Measurements from ENCODE around the gene BDH2. TPM values are rescaled to one million over a fixed set of nuclear protein-coding genes. Genes with fewer than 3 reads are reported as not detected.

BDH2 gene
- total RNA-seq = 40.2 and 41.5 TPM in 2 replicates

GRCh38 chr4:103099691-103100392 is at the start of gene BDH2:
Gene BDH2 (minus strand): TSS chr4:103099834. CDS start chr4:103096254, 3,580 bp downstream.

GRCh38 chr4:103076747-103077347 is 22.8 kb downstream of the BDH2 start, which contains the start of gene SLC9B2:
Gene SLC9B2 (minus strand): TSS chr4:103076761. CDS start chr4:103067550, 9,211 bp downstream.

Other genes with a start within 250 kb of the BDH2 start
- gene CISD2, start 230.8 kb downstream of the BDH2 start, total RNA-seq = 20.3 and 20.6 TPM in 2 replicates
- gene SLC9B1, start 80.1 kb downstream of the BDH2 start, total RNA-seq = 0.61 and 1.8 TPM in 2 replicates
- gene SLC9B2, start 23.1 kb downstream of the BDH2 start, total RNA-seq = 20.4 and 24.7 TPM in 2 replicates
- gene CENPE, start 98.5 kb upstream of the BDH2 start, total RNA-seq = 2.3 and 2.4 TPM in 2 replicates